Measurements from ENCODE around the gene ZBTB2.

DNA sequence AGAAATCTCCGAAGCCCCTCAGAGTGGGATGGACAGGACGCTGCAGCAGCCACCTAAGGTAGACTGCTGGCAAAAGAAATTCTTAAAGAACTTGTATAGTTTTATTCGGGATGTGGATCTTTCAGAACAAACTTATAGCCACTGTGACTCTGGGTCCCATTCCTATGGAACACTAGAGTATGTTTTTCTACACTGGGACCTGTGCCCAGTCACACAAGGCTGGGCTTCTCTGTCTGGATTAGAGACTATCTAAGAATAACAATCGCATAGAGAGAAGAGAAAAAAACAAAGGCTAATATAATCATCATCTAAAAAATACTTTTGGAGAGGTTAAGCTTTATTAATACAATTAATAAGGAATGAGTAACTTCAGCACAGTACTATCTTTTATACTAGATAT is 31.6 kb upstream of the ZBTB2 start:
- TF ChIP-seq, protein P1, sequence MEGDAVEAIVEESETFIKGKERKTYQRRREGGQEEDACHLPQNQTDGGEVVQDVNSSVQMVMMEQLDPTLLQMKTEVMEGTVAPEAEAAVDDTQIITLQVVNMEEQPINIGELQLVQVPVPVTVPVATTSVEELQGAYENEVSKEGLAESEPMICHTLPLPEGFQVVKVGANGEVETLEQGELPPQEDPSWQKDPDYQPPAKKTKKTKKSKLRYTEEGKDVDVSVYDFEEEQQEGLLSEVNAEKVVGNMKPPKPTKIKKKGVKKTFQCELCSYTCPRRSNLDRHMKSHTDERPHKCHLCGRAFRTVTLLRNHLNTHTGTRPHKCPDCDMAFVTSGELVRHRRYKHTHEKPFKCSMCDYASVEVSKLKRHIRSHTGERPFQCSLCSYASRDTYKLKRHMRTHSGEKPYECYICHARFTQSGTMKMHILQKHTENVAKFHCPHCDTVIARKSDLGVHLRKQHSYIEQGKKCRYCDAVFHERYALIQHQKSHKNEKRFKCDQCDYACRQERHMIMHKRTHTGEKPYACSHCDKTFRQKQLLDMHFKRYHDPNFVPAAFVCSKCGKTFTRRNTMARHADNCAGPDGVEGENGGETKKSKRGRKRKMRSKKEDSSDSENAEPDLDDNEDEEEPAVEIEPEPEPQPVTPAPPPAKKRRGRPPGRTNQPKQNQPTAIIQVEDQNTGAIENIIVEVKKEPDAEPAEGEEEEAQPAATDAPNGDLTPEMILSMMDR (IDR thresholded peaks at IDR 0.05), result no peak
- no peak for TF ChIP-seq POLR2A (IDR thresholded peaks at IDR 0.05)
